IMR-90 (cell line): ENCODE results near the gene TCF4. TPM values are rescaled to one million over a fixed set of nuclear protein-coding genes. Genes with fewer than 3 reads are reported as not detected.
A peak's percentile ranks its signal among the peaks of the same experiment; 100 is the strongest.

Experiments used
- ATAC-seq: fragments of 200-7000 bp; cut with Tn5 transposase; 2 replicates; pipeline ENCODE4 v1.9.1; 2020; ENCODE audit warnings: low read depth, mild to moderate bottlenecking, moderate library complexity
- BruUV-seq: library from RNA; stranded (reverse); fragments of 400-500 nt; replicated peaks from 2 replicates; lab custom pipeline; 2021; lab: Mats Ljungman, UMichigan
- CTCF ChIA-PET: fragments of 300-600 bp; formaldehyde crosslinking; extraction: SDS; loops from one replicate; lab custom pipeline; 2021; ENCODE audit warnings: antibody characterized with exemption; lab: Yijun Ruan, JAX
- POLR2A ChIA-PET: fragments of 300-600 bp; sonication (Branson Sonifier 250); formaldehyde crosslinking; loops from one replicate; lab custom pipeline; 2022; ENCODE audit warnings: antibody characterized with exemption; ENCODE audit not compliant: unreplicated experiment; lab: Charles Lee
- DNase-seq: peaks from one replicate; pipeline ENCODE4 v3.0.0; 2013
- H2AFZ ChIP-seq: replicated peaks from 2 replicates; pipeline ENCODE3; 2013; ENCODE audit warnings: low read length, mild to moderate bottlenecking; ENCODE audit not compliant: poor library complexity
- H2AK5ac ChIP-seq: 2 replicates; pipeline ENCODE4 v1.6.1; 2013; ENCODE audit warnings: low read depth, low read length, inconsistent platforms
- H2AK9ac ChIP-seq: replicated peaks from 2 replicates; pipeline ENCODE3; 2013; ENCODE audit warnings: mild to moderate bottlenecking, low read depth, low read length, moderate library complexity; ENCODE audit not compliant: poor library complexity
- H2BK120ac ChIP-seq: 2 replicates; pipeline ENCODE4 v1.6.1; 2013; ENCODE audit warnings: low read depth, low read length, inconsistent platforms
- H2BK15ac ChIP-seq: 3 replicates; pipeline ENCODE4 v1.6.1; 2013; ENCODE audit warnings: low read depth, low read length, inconsistent platforms
- H2BK20ac ChIP-seq: 2 replicates; pipeline ENCODE4 v1.6.1; 2013; ENCODE audit warnings: low read depth, mild to moderate bottlenecking, inconsistent platforms, low read length, moderate library complexity
- H2BK5ac ChIP-seq: 2 replicates; pipeline ENCODE4 v1.6.1; 2013; ENCODE audit warnings: mild to moderate bottlenecking, low read depth, low read length, inconsistent platforms; ENCODE audit not compliant: poor library complexity, severe bottlenecking
- H3K14ac ChIP-seq: replicated peaks from 2 replicates; pipeline ENCODE4 v1.6.1; 2013; ENCODE audit warnings: low read depth, low read length, inconsistent platforms
- H3K18ac ChIP-seq: 2 replicates; pipeline ENCODE4 v1.6.1; 2013; ENCODE audit warnings: low read depth, low read length, control low read depth
- H3K23ac ChIP-seq: 2 replicates; pipeline ENCODE4 v1.6.1; 2013; ENCODE audit warnings: low read depth, low read length, inconsistent platforms
- H3K27ac ChIP-seq: 2 replicates; pipeline ENCODE4 v1.5.1; 2013; ENCODE audit warnings: mild to moderate bottlenecking, control low read depth, low read length; ENCODE audit not compliant: insufficient read depth
- H3K27me3 ChIP-seq: 2 replicates; pipeline ENCODE4 v1.6.1; 2013; ENCODE audit warnings: low read length; ENCODE audit not compliant: control insufficient read depth, insufficient read depth
- H3K36me3 ChIP-seq: 2 replicates; pipeline ENCODE4 v1.6.1; 2013; ENCODE audit warnings: low read length, mixed read lengths; ENCODE audit not compliant: control insufficient read depth, insufficient read depth
- H3K4ac ChIP-seq: 2 replicates; pipeline ENCODE4 v1.6.1; 2013; ENCODE audit warnings: low read depth, low read length, inconsistent platforms
- H3K4me1 ChIP-seq: 2 replicates; pipeline ENCODE4 v1.6.1; 2013; ENCODE audit warnings: low read length, mixed read lengths; ENCODE audit not compliant: control insufficient read depth, insufficient read depth
- H3K4me2 ChIP-seq: 2 replicates; pipeline ENCODE4 v1.6.1; 2013; ENCODE audit warnings: low read depth, mild to moderate bottlenecking, control low read depth, low read length, moderate library complexity
- H3K4me3 ChIP-seq: 2 replicates; pipeline ENCODE4 v1.5.1; 2013; ENCODE audit warnings: low read depth, mild to moderate bottlenecking, control low read depth, low read length, moderate library complexity; ENCODE audit not compliant: insufficient read depth
- H3K56ac ChIP-seq: 2 replicates; pipeline ENCODE4 v1.6.1; 2013; ENCODE audit warnings: low read length, inconsistent platforms; ENCODE audit not compliant: insufficient read depth; ENCODE audit errors: extremely low read depth
- H3K79me1 ChIP-seq, 2 experiments: 2 replicates each; pipeline ENCODE4 v1.6.1; 2013; ENCODE audit warnings: low read length in 2 of 2, inconsistent platforms in 1 of 2, low read depth in 1 of 2
- H3K9ac ChIP-seq: 2 replicates; pipeline ENCODE4 v1.6.1; 2013; ENCODE audit warnings: low read depth, low read length, control low read depth
- H3K9me1 ChIP-seq: 2 replicates; pipeline ENCODE4 v1.6.1; 2013; ENCODE audit warnings: low read length, inconsistent platforms; ENCODE audit not compliant: insufficient read depth
- H3K9me3 ChIP-seq: 2 replicates; pipeline ENCODE4 v1.6.1; 2013; ENCODE audit warnings: low read length; ENCODE audit not compliant: control insufficient read depth, insufficient read depth
- H4K20me1 ChIP-seq: 2 replicates; pipeline ENCODE4 v1.6.1; 2013; ENCODE audit warnings: low read length, inconsistent platforms; ENCODE audit not compliant: insufficient read depth
- H4K5ac ChIP-seq: 2 replicates; pipeline ENCODE4 v1.6.1; 2013; ENCODE audit warnings: mild to moderate bottlenecking, low read depth, low read length, control low read depth
- H4K8ac ChIP-seq, 2 experiments: 2 replicates each; pipeline ENCODE4 v1.6.1; 2013; ENCODE audit warnings: low read depth in 2 of 2, low read length in 2 of 2, control low read depth in 1 of 2, inconsistent platforms in 1 of 2
- H4K91ac ChIP-seq: 2 replicates; pipeline ENCODE4 v1.6.1; 2013; ENCODE audit warnings: low read depth, low read length, inconsistent platforms; ENCODE audit not compliant: insufficient read depth
- CEBPB ChIP-seq: IDR thresholded peaks from 2 replicates; pipeline ENCODE4 v1.6.1; 2012; ENCODE audit warnings: low read depth, low read length, improper control_type of control experiment
- CHD1 ChIP-seq: IDR thresholded peaks from 2 replicates; pipeline ENCODE4 v1.6.1; 2012; ENCODE audit warnings: low read depth, low read length, improper control_type of control experiment
- MAFK ChIP-seq: IDR thresholded peaks from 2 replicates; pipeline ENCODE4 v1.6.1; 2012; ENCODE audit warnings: low read depth, low read length, improper control_type of control experiment
- MXI1 ChIP-seq: IDR thresholded peaks from 2 replicates; pipeline ENCODE4 v1.6.1; 2012; ENCODE audit warnings: low read depth, mild to moderate bottlenecking, low read length, moderate library complexity, borderline replicate concordance
- NFE2L2 ChIP-seq: fragments of 150-350 bp; IDR thresholded peaks from 2 replicates; pipeline ENCODE4 v1.6.1; 2016; ENCODE audit warnings: low read depth, mild to moderate bottlenecking, low read length
- POLR2A ChIP-seq: IDR thresholded peaks from 2 replicates; pipeline ENCODE4 v1.6.1; 2012; ENCODE audit warnings: mild to moderate bottlenecking, low read depth, low read length
- RAD21 ChIP-seq: IDR thresholded peaks from 2 replicates; pipeline ENCODE4 v1.6.1; 2012; ENCODE audit warnings: low read length, improper control_type of control experiment
- RCOR1 ChIP-seq: IDR thresholded peaks from 2 replicates; pipeline ENCODE4 v1.6.1; 2012; ENCODE audit warnings: mild to moderate bottlenecking, low read length, improper control_type of control experiment; ENCODE audit not compliant: insufficient replicate concordance
- RFX5 ChIP-seq: IDR thresholded peaks from 2 replicates; pipeline ENCODE4 v1.8.0; 2012; ENCODE audit warnings: low read depth, mild to moderate bottlenecking, low read length, moderate library complexity
- WGBS, 2 experiments: methylation state at CpG; one replicate each; pipeline versions ENCODE4 v1.1.5 to v1.1.7; 2013; ENCODE audit warnings: missing lambda C conversion rate in 2 of 2; ENCODE audit not compliant: insufficient read length in 1 of 2; ENCODE audit errors: extremely low coverage in 2 of 2; 5-methylcytosine and 5-hydroxymethylcytosine counted together
- dilution Hi-C: fragments of 300-500 bp; cut with HindIII; formaldehyde crosslinking; loops from one replicate; pipeline ENCODE4 v1.14.3; 2018; ENCODE audit warnings: low sequenced_read_pairs; ENCODE audit not compliant: unreplicated experiment
- in situ Hi-C: fragments of 300-500 bp; cut with MboI; formaldehyde crosslinking; loops from 3 replicates; pipeline ENCODE4 v1.14.3; 2019; ENCODE audit warnings: low sequenced_read_pairs, inconsistent platforms, mixed read lengths
- intact Hi-C: fragments of 100-400 bp; cut with micrococcal nuclease; formaldehyde crosslinking; loops from 2 replicates; pipeline ENCODE4 v1.10.0; 2022
- polyA plus RNA-seq, 3 experiments: library from polyadenylated mRNA; depleted of rRNA; stranded (reverse); fragments of >200 nt; gene quantifications; 2 replicates each; pipeline ENCODE4 v1.2.3, GENCODE V29; 2012; ENCODE audit warnings: low replicate concordance in 1 of 3
- total RNA-seq: library from RNA; depleted of rRNA; stranded (reverse); fragments of >200 nt; gene quantifications from 2 replicates; pipeline ENCODE4 v1.2.3, GENCODE V29; 2012
- TF ChIP-seq, protein P1 (sequence below): conservative IDR thresholded peaks from 2 replicates; pipeline ENCODE4 v1.5.1; 2012; ENCODE audit warnings: mild to moderate bottlenecking, low read depth, low read length, improper control_type of control experiment
- TF ChIP-seq, protein P2 (sequence below): fragments of 150-350 bp; IDR thresholded peaks from 2 replicates; pipeline ENCODE4 v1.6.1; 2017; ENCODE audit warnings: mild to moderate bottlenecking, antibody characterized with exemption, low read length, low read depth

TCF4 gene
- total and polyA plus RNA-seq, 2 of the 4 experiments (the other 2 are of a cell fraction): 30.0 to 87.1 TPM

DNA sequence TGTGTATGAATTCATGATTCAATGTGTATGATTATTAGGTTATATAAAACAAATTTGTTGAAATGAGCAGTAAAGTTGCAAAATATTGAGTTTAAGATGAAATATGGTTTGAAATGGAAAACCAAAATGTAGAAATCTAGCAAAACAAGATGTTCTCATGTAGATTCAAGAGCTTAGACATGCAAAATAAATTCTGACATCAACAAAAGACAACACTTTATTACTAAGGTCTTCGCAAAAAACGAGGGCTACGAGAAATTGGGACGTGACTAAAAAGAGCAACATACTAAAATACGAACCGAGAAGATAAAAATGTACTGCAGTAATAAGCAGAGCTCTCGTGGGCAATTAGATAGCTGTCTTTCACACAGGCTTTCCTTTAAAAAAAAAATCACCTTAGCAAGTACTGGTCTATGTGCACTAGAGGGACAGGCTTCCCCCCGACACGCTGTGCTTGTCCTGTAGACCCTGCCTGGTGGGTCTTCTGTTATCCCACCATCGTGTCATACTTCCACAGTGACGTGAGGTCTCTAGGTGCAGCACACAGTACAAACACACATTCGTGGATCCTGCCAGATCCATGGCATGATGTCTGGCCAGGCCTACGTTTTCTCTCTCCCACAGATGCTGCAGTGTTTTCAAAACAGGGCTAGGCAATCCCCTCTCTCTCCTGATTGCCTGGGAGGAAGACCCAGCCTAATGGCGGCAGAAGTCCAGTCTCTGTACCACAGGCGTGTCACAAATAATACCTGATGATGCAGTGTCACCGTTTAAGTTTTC is 240.8 kb downstream of the TCF4 start:
- intact Hi-C loops (loop anchor here (10.0 kb wide), 1 partner anchor 1048 kb away; no protein-coding TSS in a partner anchor), in situ Hi-C loops (no loop called here), dilution Hi-C loops (no loop called here)
- ChIA-PET CTCF (no interaction called here), POLR2A (no interaction called here)
- H3K79me1 ChIP-seq: peaks cover 19 to 36% of the 10 kb centered on the region in 2 experiments; a peak in 3 of 4 replicates
- H3K4ac ChIP-seq: 0 out of 2 replicates have a peak overlapping the region, but pooled peaks have one; percentile 27
- no peak overlapping the region for H3K23ac ChIP-seq
- no peak overlapping the region for H3K4me3 ChIP-seq
- H4K91ac ChIP-seq: no peak overlapping the region
- DNase-seq (no peak), ATAC-seq (no peak)
- TF ChIP-seq NFE2L2 (no peak), RCOR1 (no peak), POLR2A (no peak), CEBPB (no peak), RAD21 (no peak), CHD1 (no peak), RFX5 (no peak), MXI1 (no peak), MAFK (no peak)
- TF ChIP-seq, protein P1, sequence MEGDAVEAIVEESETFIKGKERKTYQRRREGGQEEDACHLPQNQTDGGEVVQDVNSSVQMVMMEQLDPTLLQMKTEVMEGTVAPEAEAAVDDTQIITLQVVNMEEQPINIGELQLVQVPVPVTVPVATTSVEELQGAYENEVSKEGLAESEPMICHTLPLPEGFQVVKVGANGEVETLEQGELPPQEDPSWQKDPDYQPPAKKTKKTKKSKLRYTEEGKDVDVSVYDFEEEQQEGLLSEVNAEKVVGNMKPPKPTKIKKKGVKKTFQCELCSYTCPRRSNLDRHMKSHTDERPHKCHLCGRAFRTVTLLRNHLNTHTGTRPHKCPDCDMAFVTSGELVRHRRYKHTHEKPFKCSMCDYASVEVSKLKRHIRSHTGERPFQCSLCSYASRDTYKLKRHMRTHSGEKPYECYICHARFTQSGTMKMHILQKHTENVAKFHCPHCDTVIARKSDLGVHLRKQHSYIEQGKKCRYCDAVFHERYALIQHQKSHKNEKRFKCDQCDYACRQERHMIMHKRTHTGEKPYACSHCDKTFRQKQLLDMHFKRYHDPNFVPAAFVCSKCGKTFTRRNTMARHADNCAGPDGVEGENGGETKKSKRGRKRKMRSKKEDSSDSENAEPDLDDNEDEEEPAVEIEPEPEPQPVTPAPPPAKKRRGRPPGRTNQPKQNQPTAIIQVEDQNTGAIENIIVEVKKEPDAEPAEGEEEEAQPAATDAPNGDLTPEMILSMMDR: no peak
- TF ChIP-seq, protein P2, sequence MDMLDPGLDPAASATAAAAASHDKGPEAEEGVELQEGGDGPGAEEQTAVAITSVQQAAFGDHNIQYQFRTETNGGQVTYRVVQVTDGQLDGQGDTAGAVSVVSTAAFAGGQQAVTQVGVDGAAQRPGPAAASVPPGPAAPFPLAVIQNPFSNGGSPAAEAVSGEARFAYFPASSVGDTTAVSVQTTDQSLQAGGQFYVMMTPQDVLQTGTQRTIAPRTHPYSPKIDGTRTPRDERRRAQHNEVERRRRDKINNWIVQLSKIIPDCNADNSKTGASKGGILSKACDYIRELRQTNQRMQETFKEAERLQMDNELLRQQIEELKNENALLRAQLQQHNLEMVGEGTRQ: no peak
- H3K14ac ChIP-seq: no peak overlapping the region
- H3K9me1 ChIP-seq: peaks cover 11% of the 10 kb centered on the region
- no peak overlapping the region for H3K56ac ChIP-seq
- H3K9me3 ChIP-seq: no peaks in the 10 kb centered on the region
- H2AK5ac ChIP-seq: no peak overlapping the region; the same call in 1 of the 2 replicates
- no peaks in the 10 kb centered on the region for H3K27me3 ChIP-seq
- BruUV-seq: no TSS peak
- no peak overlapping the region for H3K27ac ChIP-seq
- 0 out of 2 replicates have a peak overlapping the region, but pooled peaks have one; percentile 12 for H2BK120ac ChIP-seq
- no peak overlapping the region for H4K5ac ChIP-seq
- H4K8ac ChIP-seq: peak overlapping the region in 1 of 2 experiments; percentile 57; a peak in 1 of 4 replicates
- H3K36me3 ChIP-seq: peaks cover 4% of the 10 kb centered on the region
- 90% methylated on average over 9 of the region's 16 CpGs; no CpG with 5 or more reads in 1 of the 2 experiments for WGBS, 2 experiments
- H2BK5ac ChIP-seq: no peak overlapping the region
- no peak overlapping the region for H3K9ac ChIP-seq
- H4K20me1 ChIP-seq: peaks cover 7% of the 10 kb centered on the region; the same call in 1 of the 2 replicates
- peak overlapping the region; percentile 9 for H2AFZ ChIP-seq
- no peak overlapping the region for H3K4me2 ChIP-seq
- no peak overlapping the region for H2AK9ac ChIP-seq
- H3K18ac ChIP-seq: no peak overlapping the region
- H2BK20ac ChIP-seq: no peak overlapping the region
- H3K4me1 ChIP-seq: peaks cover 8% of the 10 kb centered on the region
- no peak overlapping the region for H2BK15ac ChIP-seq
